Endodermal cell (in vitro differentiated cells): Measurements from ENCODE around the gene ELFN1. TPM values are rescaled to one million over a fixed set of nuclear protein-coding genes. Genes with fewer than 3 reads are reported as not detected.

Source experiments
- DNase-seq: peaks from one replicate; pipeline ENCODE4 v3.0.0-alpha.2; 2017
- H3K27ac ChIP-seq: 2 replicates; pipeline ENCODE4 v1.5.1; 2013; ENCODE audit warnings: mild to moderate bottlenecking, low read depth, low read length, moderate library complexity
- H3K27me3 ChIP-seq: 2 replicates; pipeline ENCODE4 v1.6.1; 2013; ENCODE audit warnings: mild to moderate bottlenecking, low read length, moderate library complexity; ENCODE audit not compliant: insufficient read depth, control insufficient read depth, poor library complexity, severe bottlenecking
- H3K36me3 ChIP-seq: 2 replicates; pipeline ENCODE4 v1.7.0; 2013; ENCODE audit warnings: mild to moderate bottlenecking, low read length, moderate library complexity; ENCODE audit not compliant: control insufficient read depth, insufficient read depth
- H3K4me1 ChIP-seq: one replicate; pipeline ENCODE4 v1.7.0; 2013; ENCODE audit warnings: low read length; ENCODE audit not compliant: control insufficient read depth, insufficient read depth
- H3K4me3 ChIP-seq: 2 replicates; pipeline ENCODE4 v1.5.1; 2013; ENCODE audit warnings: mild to moderate bottlenecking, low read length, moderate library complexity
- H3K9ac ChIP-seq: 2 replicates; pipeline ENCODE4 v1.6.1; 2013; ENCODE audit warnings: mild to moderate bottlenecking, low read length, moderate library complexity; ENCODE audit not compliant: poor library complexity, severe bottlenecking; ENCODE audit errors: extremely low read depth
- H3K9me3 ChIP-seq: 2 replicates; pipeline ENCODE4 v1.6.1; 2013; ENCODE audit warnings: mild to moderate bottlenecking, low read length, moderate library complexity; ENCODE audit not compliant: control insufficient read depth
- H3K27ac Mint-ChIP-seq: 2 replicates; pipeline ENCODE4 v1.8.0; 2020; ENCODE audit warnings: mixed read lengths
- H3K27me3 Mint-ChIP-seq: 2 replicates; pipeline ENCODE4 v1.8.0; 2021; ENCODE audit warnings: mild to moderate bottlenecking, mixed read lengths; ENCODE audit not compliant: insufficient read depth
- H3K36me3 Mint-ChIP-seq: 2 replicates; pipeline ENCODE4 v1.8.0; 2020; ENCODE audit warnings: low read depth, mixed read lengths
- H3K4me1 Mint-ChIP-seq: 2 replicates; pipeline ENCODE4 v1.8.0; 2020; ENCODE audit warnings: mixed read lengths
- H3K4me3 Mint-ChIP-seq: 2 replicates; pipeline ENCODE4 v1.8.0; 2020; ENCODE audit warnings: mild to moderate bottlenecking, moderate library complexity, mixed read lengths
- H3K9me3 Mint-ChIP-seq: 2 replicates; pipeline ENCODE4 v1.8.0; 2020; ENCODE audit warnings: mild to moderate bottlenecking, mixed read lengths
- WGBS, 2 experiments: methylation state at CpG; one replicate each; pipeline versions ENCODE4 v1.1.5 to v1.1.7; 2013; ENCODE audit warnings: missing lambda C conversion rate in 2 of 2, mixed read lengths in 1 of 2; ENCODE audit not compliant: insufficient coverage in 1 of 2, insufficient read length in 1 of 2; 5-methylcytosine and 5-hydroxymethylcytosine counted together
- total RNA-seq, 2 donors: library from RNA; stranded (reverse); fragmentation: NEBNext Ultra II Directional in 1 of 2; extraction: Animal tissue kit (Norgen Biotek cat#: 25700) in 1 of 2; gene quantifications; 2 replicates in 1 of 2; 3 replicates in 1 of 2; pipeline ENCODE4 v1.2.1, GENCODE V29; 2021
- TF ChIP-seq, protein P1 (sequence below): fragments of 200-600 bp; sonication (generic); conservative IDR thresholded peaks from 2 replicates; pipeline ENCODE4 v1.5.0; 2021; ENCODE audit warnings: antibody characterized with exemption, mild to moderate bottlenecking

The ELFN1 gene
- total RNA-seq, 2 donors from 2014 or later = 2.1 to 5.0 TPM

DNA sequence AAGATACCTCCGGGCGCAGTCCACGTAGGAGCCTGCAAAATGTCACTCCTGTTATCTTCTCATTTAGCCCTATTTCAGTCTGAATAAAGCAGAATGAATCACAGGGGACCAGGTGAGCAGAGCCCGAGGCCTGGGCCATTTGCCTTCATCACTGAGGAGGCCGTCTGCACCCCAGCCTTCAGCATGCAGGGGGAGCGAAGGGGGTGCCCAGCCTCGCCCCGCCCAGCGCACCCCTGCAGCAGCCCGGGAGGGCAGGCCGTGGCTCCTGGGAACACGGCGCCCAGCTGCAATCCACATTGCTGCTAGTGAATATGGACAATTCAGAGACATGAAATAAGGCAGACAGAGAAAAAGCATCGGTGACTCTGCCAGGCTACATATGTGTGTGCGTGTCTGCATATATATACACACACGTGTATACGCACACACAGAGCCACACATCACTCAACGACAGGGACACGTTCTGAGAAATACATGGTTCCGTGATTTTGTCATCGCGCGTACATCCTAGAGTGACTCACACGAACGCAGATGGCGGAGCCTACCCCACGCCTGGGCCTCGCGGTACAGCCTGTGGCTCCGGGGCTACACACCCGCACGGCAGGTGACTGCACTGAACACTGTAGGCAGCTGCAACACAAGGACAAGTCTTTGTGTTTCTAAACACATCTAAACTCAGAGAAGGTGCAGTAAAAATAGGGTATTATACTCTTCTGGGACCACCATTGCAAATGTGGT, 15.2 kb upstream of the ELFN1 start:
- H3K4me1 Mint-ChIP-seq = no peaks in the 10 kb centered on the region
- H3K27ac Mint-ChIP-seq = no peak overlapping the region
- WGBS, 2 experiments = 93 to 94% methylated on average over 31 to 32 of the region's 32 CpGs
- Histone ChIP-seq H3K4me1 (no peaks in the 10 kb centered on the region), H3K4me3 (no peak overlapping the region), H3K9me3 (no peaks in the 10 kb centered on the region), H3K27ac (no peak overlapping the region), H3K36me3 (no peaks in the 10 kb centered on the region), H3K27me3 (no peaks in the 10 kb centered on the region), H3K9ac (no peak overlapping the region)
- TF ChIP-seq, protein P1, sequence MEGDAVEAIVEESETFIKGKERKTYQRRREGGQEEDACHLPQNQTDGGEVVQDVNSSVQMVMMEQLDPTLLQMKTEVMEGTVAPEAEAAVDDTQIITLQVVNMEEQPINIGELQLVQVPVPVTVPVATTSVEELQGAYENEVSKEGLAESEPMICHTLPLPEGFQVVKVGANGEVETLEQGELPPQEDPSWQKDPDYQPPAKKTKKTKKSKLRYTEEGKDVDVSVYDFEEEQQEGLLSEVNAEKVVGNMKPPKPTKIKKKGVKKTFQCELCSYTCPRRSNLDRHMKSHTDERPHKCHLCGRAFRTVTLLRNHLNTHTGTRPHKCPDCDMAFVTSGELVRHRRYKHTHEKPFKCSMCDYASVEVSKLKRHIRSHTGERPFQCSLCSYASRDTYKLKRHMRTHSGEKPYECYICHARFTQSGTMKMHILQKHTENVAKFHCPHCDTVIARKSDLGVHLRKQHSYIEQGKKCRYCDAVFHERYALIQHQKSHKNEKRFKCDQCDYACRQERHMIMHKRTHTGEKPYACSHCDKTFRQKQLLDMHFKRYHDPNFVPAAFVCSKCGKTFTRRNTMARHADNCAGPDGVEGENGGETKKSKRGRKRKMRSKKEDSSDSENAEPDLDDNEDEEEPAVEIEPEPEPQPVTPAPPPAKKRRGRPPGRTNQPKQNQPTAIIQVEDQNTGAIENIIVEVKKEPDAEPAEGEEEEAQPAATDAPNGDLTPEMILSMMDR = no peak
- DNase-seq = no peak
- H3K36me3 Mint-ChIP-seq = no peaks in the 10 kb centered on the region
- H3K27me3 Mint-ChIP-seq = peaks cover 20% of the 10 kb centered on the region
- peaks cover 3% of the 10 kb centered on the region for H3K9me3 Mint-ChIP-seq
- H3K4me3 Mint-ChIP-seq = no peak overlapping the region

DNA sequence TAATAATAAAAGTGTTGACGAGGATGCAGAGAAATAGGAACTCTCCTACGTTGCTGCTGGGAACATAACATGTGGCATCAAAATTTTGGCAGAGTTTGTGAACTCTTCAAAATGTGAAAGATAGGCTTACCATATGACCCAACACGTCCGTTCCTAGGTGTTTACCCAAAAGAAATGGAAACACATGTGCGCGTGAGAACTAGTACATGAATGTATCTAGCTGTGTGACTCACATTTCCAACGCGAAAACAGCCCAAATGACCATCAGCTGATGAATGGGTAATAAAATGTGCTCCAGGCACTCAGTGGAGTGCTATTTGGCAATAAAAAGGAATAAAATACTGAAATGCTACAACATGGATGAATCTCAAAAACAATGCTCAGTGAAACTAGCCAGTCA, 10.4 kb upstream of the ELFN1 start:
- WGBS, 2 experiments = 90 to 91% methylated on average over 8 of the region's 8 CpGs
- peaks cover 6% of the 10 kb centered on the region for H3K9me3 Mint-ChIP-seq
- Histone ChIP-seq H3K27me3 (peaks cover 36% of the 10 kb centered on the region), H3K36me3 (no peaks in the 10 kb centered on the region), H3K4me3 (no peak overlapping the region), H3K9ac (no peak overlapping the region), H3K4me1 (no peaks in the 10 kb centered on the region), H3K9me3 (no peaks in the 10 kb centered on the region), H3K27ac (no peak overlapping the region)
- H3K4me3 Mint-ChIP-seq = no peak overlapping the region
- peak; percentile 6 for DNase-seq
- H3K36me3 Mint-ChIP-seq = no peaks in the 10 kb centered on the region
- peaks cover 57% of the 10 kb centered on the region for H3K27me3 Mint-ChIP-seq
- H3K27ac Mint-ChIP-seq = no peak overlapping the region
- TF ChIP-seq, protein P1 = no peak
- H3K4me1 Mint-ChIP-seq = no peaks in the 10 kb centered on the region

DNA sequence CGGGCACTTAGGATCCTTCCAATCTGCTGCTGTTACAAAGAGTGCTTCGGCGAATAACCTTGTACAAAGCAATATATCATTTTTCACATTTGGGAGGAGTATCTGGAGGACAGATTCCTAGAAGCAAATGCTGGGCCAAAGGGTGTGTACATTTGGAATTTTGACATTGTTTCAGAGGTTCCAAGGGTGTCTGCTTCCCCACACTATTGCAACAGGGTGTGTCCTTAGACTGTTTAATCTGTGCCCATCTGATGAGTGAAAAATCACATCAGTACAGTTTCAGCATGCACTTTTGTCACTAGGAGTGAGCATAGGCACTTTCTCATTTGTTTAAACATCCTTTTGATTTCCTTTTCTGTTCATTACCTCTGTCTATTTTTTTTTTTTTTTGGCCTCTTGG, 8.6 kb upstream of the ELFN1 start:
- no peaks in the 10 kb centered on the region for H3K36me3 Mint-ChIP-seq
- TF ChIP-seq, protein P1 = no peak
- no peaks in the 10 kb centered on the region for H3K36me3 ChIP-seq

More for the DNA sequence above, 8.6 kb upstream of the ELFN1 start:
- 95% methylated on average over 3 of the region's 3 CpGs; no CpG with 5 or more reads in 1 of the 2 experiments for WGBS, 2 experiments
- no peak overlapping the region for H3K4me3 Mint-ChIP-seq
- peaks cover 6% of the 10 kb centered on the region for H3K9me3 Mint-ChIP-seq
- no peak overlapping the region for H3K27ac Mint-ChIP-seq
- no peak for DNase-seq
- Histone ChIP-seq H3K9me3 (no peaks in the 10 kb centered on the region), H3K4me1 (no peaks in the 10 kb centered on the region), H3K27ac (no peak overlapping the region), H3K4me3 (no peak overlapping the region), H3K27me3 (peaks cover 47% of the 10 kb centered on the region), H3K9ac (no peak overlapping the region)
- peaks cover 56% of the 10 kb centered on the region for H3K27me3 Mint-ChIP-seq
- no peaks in the 10 kb centered on the region for H3K4me1 Mint-ChIP-seq
